ENCODE data around the gene RNF222. TPM values are rescaled to one million over a fixed set of nuclear protein-coding genes. Genes with fewer than 3 reads are reported as not detected.
"Not testable (repeated sequence)": the region's sequence is repeated elsewhere in the genome, so short reads cannot be mapped to it uniquely, and the experiment has no call there.

The RNF222 gene
- polyA plus RNA-seq, 1 donor from 2014 or later = 0.08 TPM

- Mint-ChIP-seq H3K36me3 (peaks cover 12% of the 10 kb centered on the region), H3K4me3 (peak overlapping the region in 1 of 4 donors; percentile 96), H3K4me1 (peaks cover 33 to 45% (median 43%) of the 10 kb centered on the region in 3 donors), H3K27ac (peak overlapping the region in 1 of 3 donors; percentile 84)
- H3K27me3 Mint-ChIP-seq, H3K9me3 Mint-ChIP-seq: not testable (repeated sequence)
These were observed 19.5 kb downstream of the RNF222 start for GRCh38 chr17:8378117-8378516.

GRCh38 chr17:8377422-8377821 is 20.2 kb downstream of the RNF222 start:
- peak overlapping the region; percentile 25 to 93 (median 84) for H3K27ac Mint-ChIP-seq
- peaks cover 31 to 43% (median 36%) of the 10 kb centered on the region in 3 donors for H3K4me1 Mint-ChIP-seq
- no peaks in the 10 kb centered on the region for H3K27me3 Mint-ChIP-seq
- H3K9me3 Mint-ChIP-seq = no peaks in the 10 kb centered on the region
- peak overlapping the region; percentile 51 to 96 (median 79) for H3K4me3 Mint-ChIP-seq
- peaks cover 10% of the 10 kb centered on the region for H3K36me3 Mint-ChIP-seq

- H3K9me3 Mint-ChIP-seq = no peaks in the 10 kb centered on the region
- peak within 1 kb of the TSS; percentile 89 to 96 (median 94) for H3K4me3 Mint-ChIP-seq
- peaks cover 28 to 40% (median 35%) of the 10 kb centered on the region in 3 donors for H3K4me1 Mint-ChIP-seq
- H3K27me3 Mint-ChIP-seq = no peaks in the 10 kb centered on the region
- peaks cover 10% of the 10 kb centered on the region for H3K36me3 Mint-ChIP-seq
- H3K27ac Mint-ChIP-seq = peak within 1 kb of the TSS; percentile 25 to 93 (median 84)
These were observed 21.2 kb downstream of the RNF222 start, which contains the start of gene KRABD2 for GRCh38 chr17:8376271-8377067. Gene KRABD2, minus strand, starts transcription at chr17:8376704.

- H3K4me3 Mint-ChIP-seq = peak overlapping the region; percentile 89 to 96 (median 94)
- no peaks in the 10 kb centered on the region for H3K27me3 Mint-ChIP-seq
- peaks cover 26 to 33% (median 29%) of the 10 kb centered on the region in 3 donors for H3K4me1 Mint-ChIP-seq
- no peaks in the 10 kb centered on the region for H3K9me3 Mint-ChIP-seq
- H3K27ac Mint-ChIP-seq = peak overlapping the region in 2 of 3 donors; percentile 84 to 93
- H3K36me3 Mint-ChIP-seq = peaks cover 10% of the 10 kb centered on the region
These were observed 21.8 kb downstream of the RNF222 start for GRCh38 chr17:8375738-8376259.

GRCh38 chr17:8373856-8374255 is 23.8 kb downstream of the RNF222 start:
- Mint-ChIP-seq H3K4me1 (peaks cover 24 to 29% (median 25%) of the 10 kb centered on the region in 3 donors), H3K36me3 (peaks cover 11% of the 10 kb centered on the region)
- H3K27me3 Mint-ChIP-seq, H3K9me3 Mint-ChIP-seq, H3K4me3 Mint-ChIP-seq, H3K27ac Mint-ChIP-seq: not testable (repeated sequence)

- Mint-ChIP-seq H3K36me3 (peaks cover 9% of the 10 kb centered on the region), H3K27me3 (no peaks in the 10 kb centered on the region), H3K4me1 (peaks cover 17 to 23% (median 20%) of the 10 kb centered on the region in 3 donors), H3K27ac (no peak overlapping the region), H3K4me3 (peak overlapping the region in 1 of 4 donors; percentile 53), H3K9me3 (no peaks in the 10 kb centered on the region)
These were observed 25.2 kb downstream of the RNF222 start for GRCh38 chr17:8372422-8372821.

GRCh38 chr17:8371786-8372185 is 25.8 kb downstream of the RNF222 start:
- Mint-ChIP-seq H3K27me3 (no peaks in the 10 kb centered on the region), H3K4me1 (peaks cover 10 to 18% (median 15%) of the 10 kb centered on the region in 3 donors), H3K27ac (no peak overlapping the region), H3K4me3 (peak overlapping the region in 1 of 4 donors; percentile 68), H3K36me3 (peaks cover 9% of the 10 kb centered on the region), H3K9me3 (no peaks in the 10 kb centered on the region)

- H3K4me1 Mint-ChIP-seq = peaks cover 6 to 10% (median 8%) of the 10 kb centered on the region in 3 donors
- H3K4me3 Mint-ChIP-seq = peak overlapping the region in 1 of 4 donors; percentile 12
- peaks cover 5% of the 10 kb centered on the region for H3K36me3 Mint-ChIP-seq
- H3K27me3 Mint-ChIP-seq = no peaks in the 10 kb centered on the region
- no peaks in the 10 kb centered on the region for H3K9me3 Mint-ChIP-seq
- no peak overlapping the region for H3K27ac Mint-ChIP-seq
These were observed 27.7 kb downstream of the RNF222 start for GRCh38 chr17:8369944-8370343.

- Mint-ChIP-seq H3K36me3 (peaks cover 6% of the 10 kb centered on the region), H3K4me1 (peaks cover 6 to 10% (median 8%) of the 10 kb centered on the region in 3 donors), H3K4me3 (no peak overlapping the region), H3K27ac (no peak overlapping the region), H3K27me3 (no peaks in the 10 kb centered on the region), H3K9me3 (no peaks in the 10 kb centered on the region)
These were observed 29.4 kb downstream of the RNF222 start for GRCh38 chr17:8368193-8368592.

GRCh38 chr17:8366231-8366630 is 31.4 kb downstream of the RNF222 start:
- H3K27ac Mint-ChIP-seq = no peak overlapping the region
- peaks cover 6% of the 10 kb centered on the region for H3K36me3 Mint-ChIP-seq
- peaks cover 6 to 9% (median 8%) of the 10 kb centered on the region in 3 donors for H3K4me1 Mint-ChIP-seq
- no peak overlapping the region for H3K4me3 Mint-ChIP-seq
- H3K9me3 Mint-ChIP-seq = no peaks in the 10 kb centered on the region
- H3K27me3 Mint-ChIP-seq = no peaks in the 10 kb centered on the region

GRCh38 chr17:8365143-8365542 is 32.5 kb downstream of the RNF222 start:
- H3K27ac Mint-ChIP-seq = no peak overlapping the region
- no peaks in the 10 kb centered on the region for H3K27me3 Mint-ChIP-seq
- H3K36me3 Mint-ChIP-seq = peaks cover 9% of the 10 kb centered on the region
- peaks cover 4 to 6% (median 5%) of the 10 kb centered on the region in 3 donors for H3K4me1 Mint-ChIP-seq
- H3K9me3 Mint-ChIP-seq = no peaks in the 10 kb centered on the region
- peak overlapping the region in 1 of 4 donors; percentile 6 for H3K4me3 Mint-ChIP-seq

GRCh38 chr17:8362651-8363332 is 34.8 kb downstream of the RNF222 start:
- Mint-ChIP-seq H3K27me3 (no peaks in the 10 kb centered on the region), H3K4me3 (no peak overlapping the region), H3K36me3 (peaks cover 7% of the 10 kb centered on the region)

GRCh38 chr17:8360751-8361150 is 36.9 kb downstream of the RNF222 start:
- no peaks in the 10 kb centered on the region for H3K27me3 Mint-ChIP-seq
- no peaks in the 10 kb centered on the region for H3K4me1 Mint-ChIP-seq
- H3K9me3 Mint-ChIP-seq = no peaks in the 10 kb centered on the region
- H3K36me3 Mint-ChIP-seq = peaks cover 7% of the 10 kb centered on the region
- no peak overlapping the region for H3K4me3 Mint-ChIP-seq
- no peak overlapping the region for H3K27ac Mint-ChIP-seq

More at GRCh38 chr17:8362651-8363332, 34.8 kb downstream of the RNF222 start:
- no peaks in the 10 kb centered on the region for H3K4me1 Mint-ChIP-seq
- H3K9me3 Mint-ChIP-seq = no peaks in the 10 kb centered on the region
- no peak overlapping the region for H3K27ac Mint-ChIP-seq

- no peaks in the 10 kb centered on the region for H3K9me3 Mint-ChIP-seq
- no peak overlapping the region for H3K27ac Mint-ChIP-seq
- H3K4me3 Mint-ChIP-seq = no peak overlapping the region
- H3K27me3 Mint-ChIP-seq = no peaks in the 10 kb centered on the region
- no peaks in the 10 kb centered on the region for H3K4me1 Mint-ChIP-seq
- peaks cover 7% of the 10 kb centered on the region for H3K36me3 Mint-ChIP-seq
These were observed 37.4 kb downstream of the RNF222 start for GRCh38 chr17:8360260-8360659.

- Mint-ChIP-seq H3K9me3 (no peaks in the 10 kb centered on the region), H3K27ac (no peak overlapping the region), H3K4me3 (no peak overlapping the region), H3K27me3 (no peaks in the 10 kb centered on the region), H3K36me3 (peaks cover 7% of the 10 kb centered on the region), H3K4me1 (no peaks in the 10 kb centered on the region)
These were observed 37.9 kb downstream of the RNF222 start for GRCh38 chr17:8359769-8360168.

All from IgD-negative memory B cell (primary cell).